Measurements from ENCODE around the gene USP11. TPM values are rescaled to one million over a fixed set of nuclear protein-coding genes. Genes with fewer than 3 reads are reported as not detected.
A peak's percentile ranks its signal among the peaks of the same experiment; 100 is the strongest.

The USP11 gene
- total and polyA plus RNA-seq, 10 donors: 19.9 to 91.5 (median 58.7) TPM

DNA sequence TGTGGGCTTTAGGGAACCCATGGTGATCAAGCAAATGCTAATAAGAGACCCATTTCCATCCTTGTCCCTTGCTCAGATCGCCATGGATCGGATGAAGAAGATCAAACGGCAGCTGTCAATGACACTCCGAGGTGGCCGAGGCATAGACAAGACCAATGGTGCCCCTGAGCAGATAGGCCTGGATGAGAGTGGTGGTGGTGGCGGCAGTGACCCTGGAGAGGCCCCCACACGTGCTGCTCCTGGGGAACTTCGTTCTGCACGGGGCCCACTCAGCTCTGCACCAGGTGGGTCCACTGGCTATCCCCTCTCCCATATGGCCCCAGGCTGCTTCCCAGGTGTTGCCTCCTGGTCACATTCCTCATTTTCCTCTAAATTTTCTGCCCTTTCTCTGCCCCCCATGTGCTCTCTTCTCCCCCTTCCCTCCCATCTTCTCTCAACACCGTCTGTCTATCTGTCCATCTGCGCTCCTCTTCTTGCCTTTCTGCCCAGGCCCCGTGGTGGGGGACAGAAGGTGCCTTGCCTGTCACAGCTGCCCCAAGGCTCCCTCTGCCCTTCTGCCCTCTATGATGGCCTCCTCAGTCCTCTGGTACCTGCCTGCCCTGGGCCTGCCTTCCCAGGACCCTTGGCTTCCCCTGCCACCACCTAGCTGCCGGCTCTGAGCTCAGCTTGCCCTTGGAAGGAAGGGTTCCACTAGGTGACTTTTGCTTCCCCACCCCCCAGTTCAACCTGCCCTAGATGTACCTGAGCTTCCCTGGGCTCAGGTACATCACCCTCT, 9.1 kb upstream of the USP11 start:
- Histone ChIP-seq H3K27me3 (replicated peaks in 1 of 7) (no peaks in the 10 kb centered on the region), H3K9me3 (no peaks in the 10 kb centered on the region), H3K36me3 (peaks cover 0 to 60% (median 52%) of the 10 kb centered on the region in 6 donors), H3K27ac (no peak overlapping the region), H3K4me1 (peaks cover 11 to 31% (median 19%) of the 10 kb centered on the region in 6 donors), H3K4me3 (no peak overlapping the region)
- 93 to 98% (median 96%) methylated on average over 3 to 13 of the region's 13 CpGs for WGBS, 5 donors
- TF ChIP-seq POLR2A (IDR thresholded peaks at IDR 0.05) (no peak), POLR2AphosphoS5 (IDR thresholded peaks at IDR 0.05) (no peak)
- TF ChIP-seq, protein P1, sequence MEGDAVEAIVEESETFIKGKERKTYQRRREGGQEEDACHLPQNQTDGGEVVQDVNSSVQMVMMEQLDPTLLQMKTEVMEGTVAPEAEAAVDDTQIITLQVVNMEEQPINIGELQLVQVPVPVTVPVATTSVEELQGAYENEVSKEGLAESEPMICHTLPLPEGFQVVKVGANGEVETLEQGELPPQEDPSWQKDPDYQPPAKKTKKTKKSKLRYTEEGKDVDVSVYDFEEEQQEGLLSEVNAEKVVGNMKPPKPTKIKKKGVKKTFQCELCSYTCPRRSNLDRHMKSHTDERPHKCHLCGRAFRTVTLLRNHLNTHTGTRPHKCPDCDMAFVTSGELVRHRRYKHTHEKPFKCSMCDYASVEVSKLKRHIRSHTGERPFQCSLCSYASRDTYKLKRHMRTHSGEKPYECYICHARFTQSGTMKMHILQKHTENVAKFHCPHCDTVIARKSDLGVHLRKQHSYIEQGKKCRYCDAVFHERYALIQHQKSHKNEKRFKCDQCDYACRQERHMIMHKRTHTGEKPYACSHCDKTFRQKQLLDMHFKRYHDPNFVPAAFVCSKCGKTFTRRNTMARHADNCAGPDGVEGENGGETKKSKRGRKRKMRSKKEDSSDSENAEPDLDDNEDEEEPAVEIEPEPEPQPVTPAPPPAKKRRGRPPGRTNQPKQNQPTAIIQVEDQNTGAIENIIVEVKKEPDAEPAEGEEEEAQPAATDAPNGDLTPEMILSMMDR (IDR thresholded peaks at IDR 0.05 in 8 of 11, conservative IDR thresholded peaks at IDR 0.05 in 3 of 11): no peak
- DNase-seq: peak; percentile 68
- intact Hi-C loops (cut with DNase I; ENCODE audit: low total_unique reads): no loop called here

DNA sequence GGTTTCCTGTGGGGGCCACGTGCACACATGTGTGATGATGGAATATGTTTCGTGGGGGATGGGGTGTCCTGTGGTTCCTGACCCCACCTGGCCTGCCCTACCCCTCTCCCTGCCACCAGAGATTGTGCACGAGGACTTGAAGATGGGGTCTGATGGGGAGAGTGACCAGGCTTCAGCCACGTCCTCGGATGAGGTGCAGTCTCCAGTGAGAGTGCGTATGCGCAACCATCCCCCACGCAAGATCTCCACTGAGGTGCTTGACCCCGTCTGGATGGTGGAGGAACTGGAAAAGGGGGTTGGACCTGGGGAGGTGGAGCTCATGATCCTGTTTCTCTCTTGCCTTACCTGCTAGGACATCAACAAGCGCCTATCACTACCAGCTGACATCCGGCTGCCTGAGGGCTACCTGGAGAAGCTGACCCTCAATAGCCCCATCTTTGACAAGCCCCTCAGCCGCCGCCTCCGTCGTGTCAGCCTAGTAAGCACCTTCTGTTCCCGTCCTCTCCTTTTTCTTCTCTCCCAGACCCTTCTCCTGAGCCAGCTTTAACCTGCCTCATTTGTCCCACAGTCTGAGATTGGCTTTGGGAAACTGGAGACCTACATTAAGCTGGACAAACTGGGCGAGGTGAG, 8.4 kb upstream of the USP11 start:
- H3K27me3 ChIP-seq (replicated peaks in 1 of 7): no peaks in the 10 kb centered on the region
- H3K4me1 ChIP-seq: peaks cover 11 to 28% (median 16%) of the 10 kb centered on the region in 6 donors
- intact Hi-C loops (cut with DNase I; ENCODE audit: low total_unique reads): no loop called here
- peak; percentile 66 for DNase-seq
- TF ChIP-seq, protein P1 (IDR thresholded peaks at IDR 0.05 in 8 of 11, conservative IDR thresholded peaks at IDR 0.05 in 3 of 11): no peak
- TF ChIP-seq POLR2A (IDR thresholded peaks at IDR 0.05) (no peak), POLR2AphosphoS5 (IDR thresholded peaks at IDR 0.05) (no peak)
- 91 to 96% (median 94%) methylated on average over 16 to 17 of the region's 17 CpGs for WGBS, 5 donors
- no peaks in the 10 kb centered on the region for H3K9me3 ChIP-seq
- H3K36me3 ChIP-seq: peaks cover 0 to 68% (median 58%) of the 10 kb centered on the region in 6 donors
- no peak overlapping the region for H3K27ac ChIP-seq
- no peak overlapping the region for H3K4me3 ChIP-seq

DNA sequence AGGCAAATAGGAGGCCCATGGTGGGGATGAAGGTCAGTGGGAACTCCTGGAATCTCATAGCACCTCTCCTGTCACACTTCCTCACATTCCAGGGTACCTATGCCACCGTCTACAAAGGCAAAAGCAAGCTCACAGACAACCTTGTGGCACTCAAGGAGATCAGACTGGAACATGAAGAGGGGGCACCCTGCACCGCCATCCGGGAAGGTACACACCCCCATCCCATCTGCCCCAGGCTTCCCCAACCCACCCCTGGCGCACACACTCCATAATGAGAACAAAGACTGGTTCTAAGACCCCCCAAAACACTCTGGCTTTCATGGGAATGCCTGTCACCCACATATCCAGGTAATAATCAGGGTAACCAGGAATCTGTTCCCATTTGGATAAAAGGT, 7.9 kb upstream of the USP11 start:
- Histone ChIP-seq H3K9me3 (no peaks in the 10 kb centered on the region), H3K36me3 (peaks cover 0 to 73% (median 58%) of the 10 kb centered on the region in 6 donors), H3K27ac (no peak overlapping the region), H3K4me1 (peaks cover 10 to 23% (median 11%) of the 10 kb centered on the region in 6 donors), H3K27me3 (replicated peaks in 1 of 7) (no peaks in the 10 kb centered on the region), H3K4me3 (no peak overlapping the region)
- 91 to 100% (median 97%) methylated on average over 1 to 4 of the region's 4 CpGs for WGBS, 5 donors
- DNase-seq: no peak
- TF ChIP-seq POLR2A (IDR thresholded peaks at IDR 0.05) (no peak), POLR2AphosphoS5 (IDR thresholded peaks at IDR 0.05) (no peak)
- TF ChIP-seq, protein P1 (IDR thresholded peaks at IDR 0.05 in 8 of 11, conservative IDR thresholded peaks at IDR 0.05 in 3 of 11): no peak
- intact Hi-C loops (cut with DNase I; ENCODE audit: low total_unique reads): no loop called here

DNA sequence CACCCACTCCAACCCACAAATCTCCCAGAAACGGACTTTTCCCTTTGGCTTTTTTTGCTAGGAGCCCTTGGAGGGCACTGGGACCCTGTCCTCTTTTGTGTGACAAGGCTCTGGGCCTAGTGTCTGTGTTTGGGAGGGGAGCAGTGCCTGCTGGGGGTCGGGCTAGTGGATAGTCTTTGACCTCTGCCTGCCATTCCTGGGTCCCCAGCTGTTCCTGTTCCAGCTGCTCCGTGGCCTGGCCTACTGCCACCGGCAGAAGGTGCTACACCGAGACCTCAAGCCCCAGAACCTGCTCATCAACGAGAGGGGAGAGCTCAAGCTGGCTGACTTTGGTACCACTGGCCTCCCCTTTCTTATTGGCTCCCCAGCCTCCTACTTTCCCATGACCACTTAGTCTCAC, 6.7 kb upstream of the USP11 start:
- H3K4me3 ChIP-seq: no peak overlapping the region
- DNase-seq: peak; percentile 66
- no peak overlapping the region for H3K27ac ChIP-seq
- intact Hi-C loops (cut with DNase I; ENCODE audit: low total_unique reads): no loop called here
- H3K27me3 ChIP-seq (replicated peaks in 1 of 7): no peaks in the 10 kb centered on the region
- WGBS, 5 donors: 88 to 94% (median 93%) methylated on average over 5 to 6 of the region's 6 CpGs
- H3K4me1 ChIP-seq: peaks cover 0 to 11% (median 0%) of the 10 kb centered on the region in 6 donors
- no peak for TF ChIP-seq POLR2AphosphoS5 (IDR thresholded peaks at IDR 0.05)
- TF ChIP-seq POLR2A (IDR thresholded peaks at IDR 0.05): no peak
- TF ChIP-seq, protein P1 (IDR thresholded peaks at IDR 0.05 in 8 of 11, conservative IDR thresholded peaks at IDR 0.05 in 3 of 11): no peak
- peaks cover 0 to 78% (median 58%) of the 10 kb centered on the region in 6 donors for H3K36me3 ChIP-seq
- H3K9me3 ChIP-seq: no peaks in the 10 kb centered on the region
